Epithelial cell of proximal tubule (primary cell): Measurements from ENCODE around the gene NAV3. TPM values are rescaled to one million over a fixed set of nuclear protein-coding genes. Genes with fewer than 3 reads are reported as not detected.
"Not testable (repeated sequence)": the region's sequence is repeated elsewhere in the genome, so short reads cannot be mapped to it uniquely, and the experiment has no call there.

Source experiments
- DNase-seq: peaks from one replicate; pipeline ENCODE4 v3.0.0-alpha.2; 2011; ENCODE audit warnings: low read depth
- H3K4me3 ChIP-seq: 2 replicates; pipeline ENCODE4 v1.5.1; 2011; ENCODE audit warnings: low read depth, mild to moderate bottlenecking, low read length
- total RNA-seq: library from RNA; depleted of rRNA; stranded (reverse); fragments of >200 nt; gene quantifications from 2 replicates; pipeline ENCODE4 v1.2.3, GENCODE V29; 2015
- TF ChIP-seq, protein P1 (sequence below): conservative IDR thresholded peaks from 2 replicates; pipeline ENCODE4 v1.5.1; 2012; ENCODE audit warnings: low read depth, mild to moderate bottlenecking, low read length

NAV3 gene
- total RNA-seq, 1 donor from 2014 or later = 15.5 TPM

DNA sequence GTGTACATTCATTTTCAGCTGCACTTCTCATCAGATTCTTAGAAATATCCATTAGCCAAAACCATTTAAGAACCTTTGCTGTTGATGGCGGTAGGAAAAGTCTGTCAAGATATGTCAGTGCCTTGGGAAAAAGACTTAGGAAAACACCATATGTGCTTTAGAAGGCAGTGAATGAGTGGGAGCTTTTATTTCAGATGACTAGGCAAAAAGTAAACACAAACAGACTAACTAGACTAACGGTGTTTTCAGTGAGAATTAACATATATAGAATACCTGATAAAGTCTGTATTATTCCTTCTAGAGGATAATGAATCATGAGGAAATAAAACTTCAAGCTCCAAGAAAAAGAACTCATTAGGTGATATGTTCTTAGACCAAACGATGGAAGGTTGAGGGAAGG, 418.9 kb downstream of the NAV3 start:
- no peak for DNase-seq
- TF ChIP-seq, protein P1, sequence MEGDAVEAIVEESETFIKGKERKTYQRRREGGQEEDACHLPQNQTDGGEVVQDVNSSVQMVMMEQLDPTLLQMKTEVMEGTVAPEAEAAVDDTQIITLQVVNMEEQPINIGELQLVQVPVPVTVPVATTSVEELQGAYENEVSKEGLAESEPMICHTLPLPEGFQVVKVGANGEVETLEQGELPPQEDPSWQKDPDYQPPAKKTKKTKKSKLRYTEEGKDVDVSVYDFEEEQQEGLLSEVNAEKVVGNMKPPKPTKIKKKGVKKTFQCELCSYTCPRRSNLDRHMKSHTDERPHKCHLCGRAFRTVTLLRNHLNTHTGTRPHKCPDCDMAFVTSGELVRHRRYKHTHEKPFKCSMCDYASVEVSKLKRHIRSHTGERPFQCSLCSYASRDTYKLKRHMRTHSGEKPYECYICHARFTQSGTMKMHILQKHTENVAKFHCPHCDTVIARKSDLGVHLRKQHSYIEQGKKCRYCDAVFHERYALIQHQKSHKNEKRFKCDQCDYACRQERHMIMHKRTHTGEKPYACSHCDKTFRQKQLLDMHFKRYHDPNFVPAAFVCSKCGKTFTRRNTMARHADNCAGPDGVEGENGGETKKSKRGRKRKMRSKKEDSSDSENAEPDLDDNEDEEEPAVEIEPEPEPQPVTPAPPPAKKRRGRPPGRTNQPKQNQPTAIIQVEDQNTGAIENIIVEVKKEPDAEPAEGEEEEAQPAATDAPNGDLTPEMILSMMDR = no peak
- no peak overlapping the region for H3K4me3 ChIP-seq

DNA sequence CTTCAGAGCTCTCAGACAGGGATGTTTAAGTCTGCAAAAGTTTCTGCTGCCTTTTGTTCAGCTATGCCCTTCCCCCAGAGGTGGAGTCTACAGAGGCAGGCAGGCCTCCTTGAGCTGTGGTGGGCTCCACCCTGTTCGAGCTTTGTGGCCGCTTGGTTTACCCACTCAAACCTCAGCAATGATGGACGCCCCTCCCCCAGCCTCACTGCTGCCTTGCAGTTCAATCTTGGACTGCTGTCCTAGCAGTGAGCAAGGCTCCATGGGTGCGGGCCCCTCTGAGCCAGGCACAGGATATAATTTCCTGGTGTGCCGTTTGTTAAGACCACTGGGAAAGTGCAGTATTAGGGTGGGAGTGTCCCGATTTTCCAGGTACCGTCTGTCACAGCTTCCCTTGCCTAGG, 427.0 kb downstream of the NAV3 start:
- H3K4me3 ChIP-seq = not testable (repeated sequence)

DNA sequence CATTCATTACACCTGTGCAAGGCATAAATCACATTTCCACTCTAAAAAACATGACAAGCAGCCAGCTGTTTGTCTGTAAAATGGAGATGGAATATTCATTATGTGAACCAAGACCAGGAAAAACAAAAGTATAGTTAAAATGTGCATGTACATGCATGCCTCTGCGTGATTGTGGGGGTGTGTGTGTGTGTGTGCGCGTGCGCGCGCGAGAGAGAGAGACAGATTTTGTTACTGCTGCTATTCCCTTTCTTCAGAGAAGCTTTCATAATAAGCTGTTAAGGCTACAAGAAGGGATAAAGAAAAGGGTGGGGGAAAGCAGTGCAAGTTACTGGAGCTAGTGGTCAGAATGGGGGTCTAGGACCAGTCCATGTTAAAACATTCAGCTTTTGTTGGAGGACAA, 430.3 kb downstream of the NAV3 start:
- TF ChIP-seq, protein P1 = no peak
- H3K4me3 ChIP-seq = no peak overlapping the region
- no peak for DNase-seq

More for the DNA sequence above, 427.0 kb downstream of the NAV3 start:
- not testable (repeated sequence) for DNase-seq

DNA sequence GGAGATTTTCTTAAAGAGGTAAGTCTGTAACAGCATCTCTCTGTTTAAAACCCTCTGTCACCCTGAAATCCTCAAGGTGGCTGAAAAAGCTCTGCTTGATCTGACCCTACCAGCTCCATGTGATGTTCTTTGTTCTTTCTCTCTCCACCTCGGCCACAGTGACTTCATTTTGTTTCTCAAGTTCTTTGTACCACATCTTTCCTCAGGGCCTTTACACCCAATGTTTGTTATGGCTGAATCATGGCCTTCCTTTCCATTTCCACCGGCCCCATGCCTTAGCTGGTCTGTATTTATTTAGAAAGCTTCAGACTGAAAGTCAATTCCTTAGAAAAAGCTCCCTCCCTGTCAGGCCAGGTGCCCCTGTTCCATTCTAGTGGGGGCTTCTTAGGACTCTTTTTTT, 431.2 kb downstream of the NAV3 start:
- no peak overlapping the region for H3K4me3 ChIP-seq
- TF ChIP-seq, protein P1 = no peak
- DNase-seq = no peak
